Measurements from ENCODE around the gene INTU. TPM values are rescaled to one million over a fixed set of nuclear protein-coding genes. Genes with fewer than 3 reads are reported as not detected.

Gene INTU
- total and polyA plus RNA-seq, 9 of the 15 experiments (the other 6 are each of a cell fraction or from before 2014, with no cell fraction given): 1.5 to 8.9 (median 3.9) TPM

DNA sequence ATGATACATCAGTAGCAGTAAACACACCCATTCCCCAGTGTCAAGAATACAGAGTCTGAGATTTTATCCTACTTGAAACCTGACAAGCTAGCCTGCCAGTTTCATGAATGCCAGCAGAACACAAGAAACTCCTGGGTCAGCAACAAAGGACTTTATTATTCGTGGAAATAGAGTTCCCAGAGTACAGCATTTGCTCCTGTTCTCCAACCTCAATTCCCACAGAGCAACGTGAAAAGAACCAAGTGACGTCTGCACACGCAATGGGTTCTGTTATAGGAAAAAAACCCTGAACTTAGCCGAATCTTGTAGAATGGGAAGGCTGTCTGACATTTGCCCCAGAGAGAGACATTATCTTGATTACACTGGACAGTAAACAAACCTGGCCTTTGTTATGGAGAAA, 23.3 kb upstream of the INTU start (continued):
- TF ChIP-seq, protein P1, sequence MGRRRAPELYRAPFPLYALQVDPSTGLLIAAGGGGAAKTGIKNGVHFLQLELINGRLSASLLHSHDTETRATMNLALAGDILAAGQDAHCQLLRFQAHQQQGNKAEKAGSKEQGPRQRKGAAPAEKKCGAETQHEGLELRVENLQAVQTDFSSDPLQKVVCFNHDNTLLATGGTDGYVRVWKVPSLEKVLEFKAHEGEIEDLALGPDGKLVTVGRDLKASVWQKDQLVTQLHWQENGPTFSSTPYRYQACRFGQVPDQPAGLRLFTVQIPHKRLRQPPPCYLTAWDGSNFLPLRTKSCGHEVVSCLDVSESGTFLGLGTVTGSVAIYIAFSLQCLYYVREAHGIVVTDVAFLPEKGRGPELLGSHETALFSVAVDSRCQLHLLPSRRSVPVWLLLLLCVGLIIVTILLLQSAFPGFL (CRISPR knock-in tag; IDR thresholded peaks at IDR 0.05): no peak
- TF ChIP-seq ZNF174 (CRISPR knock-in tag; IDR thresholded peaks at IDR 0.05): no peak
- TF ChIP-seq, protein P2, sequence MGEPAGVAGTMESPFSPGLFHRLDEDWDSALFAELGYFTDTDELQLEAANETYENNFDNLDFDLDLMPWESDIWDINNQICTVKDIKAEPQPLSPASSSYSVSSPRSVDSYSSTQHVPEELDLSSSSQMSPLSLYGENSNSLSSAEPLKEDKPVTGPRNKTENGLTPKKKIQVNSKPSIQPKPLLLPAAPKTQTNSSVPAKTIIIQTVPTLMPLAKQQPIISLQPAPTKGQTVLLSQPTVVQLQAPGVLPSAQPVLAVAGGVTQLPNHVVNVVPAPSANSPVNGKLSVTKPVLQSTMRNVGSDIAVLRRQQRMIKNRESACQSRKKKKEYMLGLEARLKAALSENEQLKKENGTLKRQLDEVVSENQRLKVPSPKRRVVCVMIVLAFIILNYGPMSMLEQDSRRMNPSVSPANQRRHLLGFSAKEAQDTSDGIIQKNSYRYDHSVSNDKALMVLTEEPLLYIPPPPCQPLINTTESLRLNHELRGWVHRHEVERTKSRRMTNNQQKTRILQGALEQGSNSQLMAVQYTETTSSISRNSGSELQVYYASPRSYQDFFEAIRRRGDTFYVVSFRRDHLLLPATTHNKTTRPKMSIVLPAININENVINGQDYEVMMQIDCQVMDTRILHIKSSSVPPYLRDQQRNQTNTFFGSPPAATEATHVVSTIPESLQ (CRISPR knock-in tag; IDR thresholded peaks at IDR 0.05): no peak
- no peak for TF ChIP-seq SMARCA5 (IDR thresholded peaks at IDR 0.05)
- TF ChIP-seq SOX6 (IDR thresholded peaks at IDR 0.05): no peak
- no peak for TF ChIP-seq ZNF224 (CRISPR knock-in tag; IDR thresholded peaks at IDR 0.05)
- TF ChIP-seq ZC3H8 (IDR thresholded peaks at IDR 0.05): no peak
- TF ChIP-seq, protein P3, sequence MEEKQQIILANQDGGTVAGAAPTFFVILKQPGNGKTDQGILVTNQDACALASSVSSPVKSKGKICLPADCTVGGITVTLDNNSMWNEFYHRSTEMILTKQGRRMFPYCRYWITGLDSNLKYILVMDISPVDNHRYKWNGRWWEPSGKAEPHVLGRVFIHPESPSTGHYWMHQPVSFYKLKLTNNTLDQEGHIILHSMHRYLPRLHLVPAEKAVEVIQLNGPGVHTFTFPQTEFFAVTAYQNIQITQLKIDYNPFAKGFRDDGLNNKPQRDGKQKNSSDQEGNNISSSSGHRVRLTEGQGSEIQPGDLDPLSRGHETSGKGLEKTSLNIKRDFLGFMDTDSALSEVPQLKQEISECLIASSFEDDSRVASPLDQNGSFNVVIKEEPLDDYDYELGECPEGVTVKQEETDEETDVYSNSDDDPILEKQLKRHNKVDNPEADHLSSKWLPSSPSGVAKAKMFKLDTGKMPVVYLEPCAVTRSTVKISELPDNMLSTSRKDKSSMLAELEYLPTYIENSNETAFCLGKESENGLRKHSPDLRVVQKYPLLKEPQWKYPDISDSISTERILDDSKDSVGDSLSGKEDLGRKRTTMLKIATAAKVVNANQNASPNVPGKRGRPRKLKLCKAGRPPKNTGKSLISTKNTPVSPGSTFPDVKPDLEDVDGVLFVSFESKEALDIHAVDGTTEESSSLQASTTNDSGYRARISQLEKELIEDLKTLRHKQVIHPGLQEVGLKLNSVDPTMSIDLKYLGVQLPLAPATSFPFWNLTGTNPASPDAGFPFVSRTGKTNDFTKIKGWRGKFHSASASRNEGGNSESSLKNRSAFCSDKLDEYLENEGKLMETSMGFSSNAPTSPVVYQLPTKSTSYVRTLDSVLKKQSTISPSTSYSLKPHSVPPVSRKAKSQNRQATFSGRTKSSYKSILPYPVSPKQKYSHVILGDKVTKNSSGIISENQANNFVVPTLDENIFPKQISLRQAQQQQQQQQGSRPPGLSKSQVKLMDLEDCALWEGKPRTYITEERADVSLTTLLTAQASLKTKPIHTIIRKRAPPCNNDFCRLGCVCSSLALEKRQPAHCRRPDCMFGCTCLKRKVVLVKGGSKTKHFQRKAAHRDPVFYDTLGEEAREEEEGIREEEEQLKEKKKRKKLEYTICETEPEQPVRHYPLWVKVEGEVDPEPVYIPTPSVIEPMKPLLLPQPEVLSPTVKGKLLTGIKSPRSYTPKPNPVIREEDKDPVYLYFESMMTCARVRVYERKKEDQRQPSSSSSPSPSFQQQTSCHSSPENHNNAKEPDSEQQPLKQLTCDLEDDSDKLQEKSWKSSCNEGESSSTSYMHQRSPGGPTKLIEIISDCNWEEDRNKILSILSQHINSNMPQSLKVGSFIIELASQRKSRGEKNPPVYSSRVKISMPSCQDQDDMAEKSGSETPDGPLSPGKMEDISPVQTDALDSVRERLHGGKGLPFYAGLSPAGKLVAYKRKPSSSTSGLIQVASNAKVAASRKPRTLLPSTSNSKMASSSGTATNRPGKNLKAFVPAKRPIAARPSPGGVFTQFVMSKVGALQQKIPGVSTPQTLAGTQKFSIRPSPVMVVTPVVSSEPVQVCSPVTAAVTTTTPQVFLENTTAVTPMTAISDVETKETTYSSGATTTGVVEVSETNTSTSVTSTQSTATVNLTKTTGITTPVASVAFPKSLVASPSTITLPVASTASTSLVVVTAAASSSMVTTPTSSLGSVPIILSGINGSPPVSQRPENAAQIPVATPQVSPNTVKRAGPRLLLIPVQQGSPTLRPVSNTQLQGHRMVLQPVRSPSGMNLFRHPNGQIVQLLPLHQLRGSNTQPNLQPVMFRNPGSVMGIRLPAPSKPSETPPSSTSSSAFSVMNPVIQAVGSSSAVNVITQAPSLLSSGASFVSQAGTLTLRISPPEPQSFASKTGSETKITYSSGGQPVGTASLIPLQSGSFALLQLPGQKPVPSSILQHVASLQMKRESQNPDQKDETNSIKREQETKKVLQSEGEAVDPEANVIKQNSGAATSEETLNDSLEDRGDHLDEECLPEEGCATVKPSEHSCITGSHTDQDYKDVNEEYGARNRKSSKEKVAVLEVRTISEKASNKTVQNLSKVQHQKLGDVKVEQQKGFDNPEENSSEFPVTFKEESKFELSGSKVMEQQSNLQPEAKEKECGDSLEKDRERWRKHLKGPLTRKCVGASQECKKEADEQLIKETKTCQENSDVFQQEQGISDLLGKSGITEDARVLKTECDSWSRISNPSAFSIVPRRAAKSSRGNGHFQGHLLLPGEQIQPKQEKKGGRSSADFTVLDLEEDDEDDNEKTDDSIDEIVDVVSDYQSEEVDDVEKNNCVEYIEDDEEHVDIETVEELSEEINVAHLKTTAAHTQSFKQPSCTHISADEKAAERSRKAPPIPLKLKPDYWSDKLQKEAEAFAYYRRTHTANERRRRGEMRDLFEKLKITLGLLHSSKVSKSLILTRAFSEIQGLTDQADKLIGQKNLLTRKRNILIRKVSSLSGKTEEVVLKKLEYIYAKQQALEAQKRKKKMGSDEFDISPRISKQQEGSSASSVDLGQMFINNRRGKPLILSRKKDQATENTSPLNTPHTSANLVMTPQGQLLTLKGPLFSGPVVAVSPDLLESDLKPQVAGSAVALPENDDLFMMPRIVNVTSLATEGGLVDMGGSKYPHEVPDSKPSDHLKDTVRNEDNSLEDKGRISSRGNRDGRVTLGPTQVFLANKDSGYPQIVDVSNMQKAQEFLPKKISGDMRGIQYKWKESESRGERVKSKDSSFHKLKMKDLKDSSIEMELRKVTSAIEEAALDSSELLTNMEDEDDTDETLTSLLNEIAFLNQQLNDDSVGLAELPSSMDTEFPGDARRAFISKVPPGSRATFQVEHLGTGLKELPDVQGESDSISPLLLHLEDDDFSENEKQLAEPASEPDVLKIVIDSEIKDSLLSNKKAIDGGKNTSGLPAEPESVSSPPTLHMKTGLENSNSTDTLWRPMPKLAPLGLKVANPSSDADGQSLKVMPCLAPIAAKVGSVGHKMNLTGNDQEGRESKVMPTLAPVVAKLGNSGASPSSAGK (IDR thresholded peaks at IDR 0.05): no peak
- no peak for TF ChIP-seq SRSF9 (IDR thresholded peaks at IDR 0.05; ENCODE audit: borderline replicate concordance, low read depth, low read length)
